Left ventricle myocardium inferior (tissue), 1 donor: Measurements from ENCODE around the gene KANSL1. TPM values are rescaled to one million over a fixed set of nuclear protein-coding genes. Genes with fewer than 3 reads are reported as not detected.

Experiments
- DNase-seq: peaks from one replicate; pipeline ENCODE4 v3.0.0-alpha.2; 2020
- H3K27ac ChIP-seq: fragments of 200-600 bp; replicated peaks from 2 replicates; pipeline ENCODE4 v1.8.0; 2021
- H3K27me3 ChIP-seq: fragments of 200-600 bp; 2 replicates; pipeline ENCODE4 v1.8.0; 2021; ENCODE audit warnings: low read depth
- H3K36me3 ChIP-seq: fragments of 200-600 bp; 2 replicates; pipeline ENCODE4 v1.8.0; 2021
- H3K4me1 ChIP-seq: fragments of 200-600 bp; 2 replicates; pipeline ENCODE4 v1.8.0; 2021
- H3K4me3 ChIP-seq: fragments of 200-600 bp; 2 replicates; pipeline ENCODE4 v1.8.0; 2021; ENCODE audit warnings: mild to moderate bottlenecking, moderate library complexity
- H3K9me3 ChIP-seq: fragments of 200-600 bp; replicated peaks from 2 replicates; pipeline ENCODE4 v1.8.0; 2021
- intact Hi-C: fragments of 100-400 bp; cut with micrococcal nuclease; formaldehyde crosslinking; loops from one replicate; pipeline ENCODE4 v1.11.0; 2022
- total RNA-seq: library from RNA; stranded (reverse); fragmentation: NEBNext Ultra II Directional; extraction: Animal tissue kit (Norgen Biotek cat#: 25700); gene quantifications from one replicate; pipeline ENCODE4 v1.2.1, GENCODE V29; 2021
- TF ChIP-seq, protein P1 (sequence below): fragments of 200-600 bp; IDR thresholded peaks from 2 replicates; pipeline ENCODE4 v1.8.0; 2021; ENCODE audit warnings: antibody characterized with exemption, mild to moderate bottlenecking, borderline replicate concordance
- donor health status: DM: no; HTN: yes; CAD: no; lungs with severe emphysema.

KANSL1 gene
- total RNA-seq, 1 donor from 2014 or later = 23.7 TPM

DNA sequence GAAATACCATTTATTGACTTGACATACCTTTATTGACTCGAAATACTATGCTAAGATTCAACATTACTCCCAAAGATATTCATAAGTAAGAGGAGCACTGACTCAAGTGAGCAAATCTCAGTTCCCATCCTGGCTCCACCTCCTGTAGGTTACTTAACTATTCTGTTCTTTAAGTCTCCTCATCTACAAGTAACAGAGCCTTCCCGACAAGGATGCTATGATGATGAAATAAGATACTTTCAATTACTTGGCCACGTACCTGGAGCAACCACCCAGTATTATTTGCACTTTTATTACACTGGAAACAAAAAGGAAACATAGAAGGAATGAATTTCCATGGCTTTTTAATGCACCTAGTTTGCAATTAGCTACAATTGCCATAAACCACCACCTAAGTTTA lies 16.3 kb downstream of the KANSL1 start:
- Histone ChIP-seq H3K27me3 (no peaks in the 10 kb centered on the region), H3K9me3 (no peaks in the 10 kb centered on the region), H3K4me1 (peaks cover 97% of the 10 kb centered on the region), H3K36me3 (peaks cover 3% of the 10 kb centered on the region), H3K27ac (no peak overlapping the region), H3K4me3 (no peak overlapping the region)
- intact Hi-C loops = no loop called here
- DNase-seq = no peak
- TF ChIP-seq, protein P1, sequence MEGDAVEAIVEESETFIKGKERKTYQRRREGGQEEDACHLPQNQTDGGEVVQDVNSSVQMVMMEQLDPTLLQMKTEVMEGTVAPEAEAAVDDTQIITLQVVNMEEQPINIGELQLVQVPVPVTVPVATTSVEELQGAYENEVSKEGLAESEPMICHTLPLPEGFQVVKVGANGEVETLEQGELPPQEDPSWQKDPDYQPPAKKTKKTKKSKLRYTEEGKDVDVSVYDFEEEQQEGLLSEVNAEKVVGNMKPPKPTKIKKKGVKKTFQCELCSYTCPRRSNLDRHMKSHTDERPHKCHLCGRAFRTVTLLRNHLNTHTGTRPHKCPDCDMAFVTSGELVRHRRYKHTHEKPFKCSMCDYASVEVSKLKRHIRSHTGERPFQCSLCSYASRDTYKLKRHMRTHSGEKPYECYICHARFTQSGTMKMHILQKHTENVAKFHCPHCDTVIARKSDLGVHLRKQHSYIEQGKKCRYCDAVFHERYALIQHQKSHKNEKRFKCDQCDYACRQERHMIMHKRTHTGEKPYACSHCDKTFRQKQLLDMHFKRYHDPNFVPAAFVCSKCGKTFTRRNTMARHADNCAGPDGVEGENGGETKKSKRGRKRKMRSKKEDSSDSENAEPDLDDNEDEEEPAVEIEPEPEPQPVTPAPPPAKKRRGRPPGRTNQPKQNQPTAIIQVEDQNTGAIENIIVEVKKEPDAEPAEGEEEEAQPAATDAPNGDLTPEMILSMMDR = no peak

DNA sequence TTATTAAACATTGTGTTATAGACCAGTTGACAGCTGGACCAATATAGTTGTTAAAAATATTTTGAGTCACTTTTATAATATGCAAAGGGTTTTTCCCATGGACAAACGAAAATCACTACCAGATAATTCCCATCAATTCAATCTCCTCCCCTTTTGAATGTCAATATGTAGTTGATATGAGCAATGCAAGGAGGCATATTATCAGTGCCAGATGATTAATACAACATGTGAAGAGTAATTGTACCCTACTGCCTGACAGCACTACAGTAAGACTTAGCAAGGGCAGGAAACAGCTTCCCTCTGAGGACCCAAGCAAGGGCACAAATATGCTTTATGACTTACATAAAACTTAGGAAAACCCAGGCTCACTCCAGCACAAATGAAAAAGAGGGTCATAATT lies 17.3 kb downstream of the KANSL1 start:
- intact Hi-C loops = no loop called here
- Histone ChIP-seq H3K4me1 (peaks cover 97% of the 10 kb centered on the region), H3K27me3 (no peaks in the 10 kb centered on the region), H3K4me3 (no peak overlapping the region), H3K9me3 (no peaks in the 10 kb centered on the region), H3K27ac (no peak overlapping the region), H3K36me3 (peaks cover 13% of the 10 kb centered on the region)
- DNase-seq = no peak
- TF ChIP-seq, protein P1 = no peak

DNA sequence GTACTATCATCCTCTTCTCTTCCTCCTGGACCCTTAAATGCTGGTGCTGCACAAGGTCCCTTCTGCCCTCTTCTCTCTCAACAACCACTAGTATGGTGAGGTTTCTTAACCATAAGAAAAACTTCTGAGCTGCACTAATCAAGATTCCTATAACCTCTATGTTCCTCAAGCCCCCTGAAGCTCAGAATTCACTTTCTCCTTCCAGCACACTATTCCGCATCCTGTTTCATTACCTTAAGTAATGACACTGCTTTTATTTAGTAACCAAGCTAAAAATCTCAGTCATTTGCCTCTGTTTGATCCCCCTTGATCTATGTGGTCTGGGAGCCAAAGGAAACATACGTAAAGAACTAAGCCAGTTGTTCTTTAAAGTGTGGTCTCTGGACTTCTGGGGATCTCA lies 20.1 kb downstream of the KANSL1 start:
- Histone ChIP-seq H3K27ac (no peak overlapping the region), H3K4me1 (peaks cover 97% of the 10 kb centered on the region)
- intact Hi-C loops = no loop called here

DNA sequence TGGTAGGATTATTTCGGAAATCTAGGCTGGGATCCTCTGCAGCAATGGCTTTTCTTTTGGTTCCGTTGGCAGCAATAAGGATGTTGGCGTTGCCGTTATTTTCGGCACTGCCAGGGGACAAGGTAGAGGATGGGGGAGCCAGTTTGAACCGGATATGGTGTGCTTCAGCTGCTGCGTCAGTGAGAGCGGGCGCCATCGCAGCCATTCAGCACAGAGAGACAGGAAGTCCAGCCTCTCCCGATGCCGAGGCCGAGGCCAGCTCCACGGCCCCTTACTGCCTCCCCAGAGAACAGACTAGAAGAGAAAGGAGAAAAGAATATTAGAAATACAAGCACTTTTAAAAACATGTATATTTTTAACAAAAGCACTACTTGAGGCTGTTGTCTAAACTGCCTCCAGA lies 21.3 kb downstream of the KANSL1 start:
- no peak for DNase-seq
- Histone ChIP-seq H3K4me3 (no peak overlapping the region), H3K4me1 (peaks cover 97% of the 10 kb centered on the region), H3K9me3 (no peaks in the 10 kb centered on the region), H3K36me3 (peaks cover 32% of the 10 kb centered on the region), H3K27me3 (no peaks in the 10 kb centered on the region), H3K27ac (no peak overlapping the region)
- intact Hi-C loops = no loop called here
- TF ChIP-seq, protein P1 = no peak

More for the DNA sequence above, 20.1 kb downstream of the KANSL1 start:
- H3K9me3 ChIP-seq = no peaks in the 10 kb centered on the region
- no peak for DNase-seq
- no peak overlapping the region for H3K4me3 ChIP-seq
- TF ChIP-seq, protein P1 = no peak
- H3K27me3 ChIP-seq = no peaks in the 10 kb centered on the region
- peaks cover 31% of the 10 kb centered on the region for H3K36me3 ChIP-seq

DNA sequence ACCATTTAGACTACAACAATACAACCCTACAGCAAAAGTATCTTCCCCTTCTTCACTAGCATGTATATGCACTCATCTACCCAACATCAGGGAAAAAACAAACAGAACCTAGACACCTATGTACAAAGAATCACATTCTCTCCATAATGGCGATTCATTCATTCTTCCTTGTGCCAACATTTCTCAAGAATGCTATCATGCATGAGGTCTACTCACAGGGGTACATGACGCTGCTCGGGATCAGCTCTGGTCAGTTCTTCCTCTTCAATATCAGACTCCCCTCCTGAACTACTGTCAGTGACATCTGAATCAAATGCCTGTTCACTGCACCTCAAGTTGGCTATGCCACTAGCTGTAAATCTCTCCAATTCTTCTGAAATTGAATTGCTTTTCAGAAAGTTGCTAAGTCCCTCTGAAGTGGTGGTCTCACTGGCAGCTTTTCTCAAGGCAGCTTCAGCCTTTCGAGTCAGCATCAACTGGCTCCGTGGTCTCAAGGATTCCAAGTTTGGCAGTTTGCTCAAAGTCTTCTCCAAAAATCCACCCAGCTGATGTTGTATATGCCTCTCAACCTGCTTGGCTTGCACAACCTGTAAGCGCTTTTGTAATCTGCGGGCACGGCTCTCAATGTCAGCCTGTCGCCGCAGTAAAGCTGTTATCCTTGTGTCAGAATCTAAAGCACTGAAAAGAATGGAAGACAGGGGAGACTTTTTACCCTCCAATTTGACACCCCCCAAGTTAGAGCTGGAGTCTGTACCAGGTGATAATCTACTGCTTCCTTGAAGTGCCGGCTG lies 22.4 kb downstream of the KANSL1 start:
- Histone ChIP-seq H3K27me3 (no peaks in the 10 kb centered on the region), H3K4me3 (no peak overlapping the region), H3K9me3 (no peaks in the 10 kb centered on the region), H3K27ac (no peak overlapping the region), H3K36me3 (peaks cover 32% of the 10 kb centered on the region), H3K4me1 (peaks cover 97% of the 10 kb centered on the region)
- TF ChIP-seq, protein P1 = no peak
- intact Hi-C loops = no loop called here
- DNase-seq = no peak
